H9 (cell line): Measurements from ENCODE around the gene RPP40. TPM values are rescaled to one million over a fixed set of nuclear protein-coding genes. Genes with fewer than 3 reads are reported as not detected.

Experiments
- DNase-seq: peaks from one replicate; pipeline ENCODE4 v3.0.0-alpha.2; 2017
- H2AFZ ChIP-seq: one replicate; pipeline ENCODE4 v1.6.1; 2013; ENCODE audit warnings: mild to moderate bottlenecking, low read length, control low read depth, moderate library complexity
- H2AK5ac ChIP-seq: 2 replicates; pipeline ENCODE4 v1.6.1; 2013; ENCODE audit warnings: low read length, control low read depth, mixed read lengths; ENCODE audit not compliant: insufficient read length
- H2BK120ac ChIP-seq: one replicate; pipeline ENCODE4 v1.6.1; 2013; ENCODE audit warnings: low read depth, mild to moderate bottlenecking, low read length, control low read depth, inconsistent platforms; ENCODE audit not compliant: poor library complexity, severe bottlenecking
- H2BK12ac ChIP-seq: 2 replicates; pipeline ENCODE4 v1.6.1; 2013; ENCODE audit warnings: low read length, control low read depth, mixed read lengths, low read depth; ENCODE audit not compliant: insufficient read length
- H2BK15ac ChIP-seq: 2 replicates; pipeline ENCODE4 v1.6.1; 2013; ENCODE audit warnings: low read depth, low read length, control low read depth
- H2BK20ac ChIP-seq: one replicate; pipeline ENCODE4 v1.6.1; 2013; ENCODE audit warnings: low read depth, mild to moderate bottlenecking, low read length, control low read depth, inconsistent platforms; ENCODE audit not compliant: poor library complexity, severe bottlenecking
- H2BK5ac ChIP-seq: 2 replicates; pipeline ENCODE4 v1.6.1; 2013; ENCODE audit warnings: low read length, control low read depth, mixed read lengths; ENCODE audit not compliant: insufficient read length
- H3K14ac ChIP-seq: 2 replicates; pipeline ENCODE4 v1.6.1; 2013; ENCODE audit warnings: low read length, control low read depth; ENCODE audit not compliant: insufficient read depth
- H3K18ac ChIP-seq: 2 replicates; pipeline ENCODE4 v1.6.1; 2013; ENCODE audit warnings: low read depth, mild to moderate bottlenecking, mixed read lengths, low read length, control low read depth; ENCODE audit not compliant: insufficient read length
- H3K23ac ChIP-seq: 2 replicates; pipeline ENCODE4 v1.6.1; 2013; ENCODE audit warnings: low read length, control low read depth, mixed read lengths, low read depth; ENCODE audit not compliant: insufficient read length
- H3K23me2 ChIP-seq: 2 replicates; pipeline ENCODE4 v1.6.1; 2013; ENCODE audit warnings: low read depth, mild to moderate bottlenecking, mixed read lengths, low read length, control low read depth; ENCODE audit not compliant: insufficient read length, poor library complexity, severe bottlenecking
- H3K27ac ChIP-seq: 2 replicates; pipeline ENCODE4 v1.5.1; 2013; ENCODE audit warnings: low read length, control low read depth, mixed read lengths, low read depth; ENCODE audit not compliant: insufficient read length
- H3K27me3 ChIP-seq: 2 replicates; pipeline ENCODE4 v1.6.1; 2013; ENCODE audit warnings: low read length, control low read depth, inconsistent platforms; ENCODE audit not compliant: insufficient read depth
- H3K4ac ChIP-seq: 2 replicates; pipeline ENCODE4 v1.6.1; 2013; ENCODE audit warnings: low read depth, mild to moderate bottlenecking, control low read depth, inconsistent platforms, low read length, moderate library complexity
- H3K4me1 ChIP-seq: 2 replicates; pipeline ENCODE4 v1.6.1; 2013; ENCODE audit warnings: low read length, control low read depth, inconsistent platforms; ENCODE audit not compliant: insufficient read depth
- H3K4me2 ChIP-seq: 2 replicates; pipeline ENCODE4 v1.6.1; 2013; ENCODE audit warnings: low read length, control low read depth, mixed read lengths; ENCODE audit not compliant: insufficient read length, insufficient read depth
- H3K56ac ChIP-seq: 2 replicates; pipeline ENCODE4 v1.6.1; 2013; ENCODE audit warnings: low read depth, mild to moderate bottlenecking, mixed read lengths, low read length, control low read depth; ENCODE audit not compliant: insufficient read length
- H3K79me1 ChIP-seq: 2 replicates; pipeline ENCODE4 v1.6.1; 2013; ENCODE audit warnings: low read depth, mild to moderate bottlenecking, moderate library complexity, low read length, control low read depth, inconsistent platforms; ENCODE audit not compliant: insufficient read depth, poor library complexity, severe bottlenecking
- H3K79me2 ChIP-seq: 2 replicates; pipeline ENCODE4 v1.6.1; 2013; ENCODE audit warnings: low read length, control low read depth, inconsistent platforms; ENCODE audit not compliant: insufficient read depth
- H3K9ac ChIP-seq: 2 replicates; pipeline ENCODE4 v1.6.1; 2013; ENCODE audit warnings: low read length, control low read depth, mixed read lengths; ENCODE audit not compliant: insufficient read length; ENCODE audit errors: extremely low read depth
- H3K9me3 ChIP-seq: one replicate; pipeline ENCODE4 v1.6.1; 2013; ENCODE audit warnings: low read depth, low read length, inconsistent platforms; ENCODE audit not compliant: control insufficient read depth
- H3T11ph ChIP-seq: one replicate; pipeline ENCODE4 v1.6.1; 2013; ENCODE audit warnings: mild to moderate bottlenecking, low read length, control low read depth, inconsistent platforms
- H4K20me1 ChIP-seq: one replicate; pipeline ENCODE4 v1.6.1; 2013; ENCODE audit not compliant: control insufficient read depth, insufficient read length, insufficient read depth
- H4K5ac ChIP-seq: 2 replicates; pipeline ENCODE4 v1.6.1; 2013; ENCODE audit warnings: low read depth, mild to moderate bottlenecking, mixed read lengths, low read length, control low read depth; ENCODE audit not compliant: insufficient read length
- H4K8ac ChIP-seq: replicated peaks from 2 replicates; pipeline ENCODE4 v1.6.1; 2013; ENCODE audit warnings: low read length, control low read depth, mixed read lengths, low read depth; ENCODE audit not compliant: insufficient read length
- H4K91ac ChIP-seq: 2 replicates; pipeline ENCODE4 v1.6.1; 2013; ENCODE audit warnings: low read depth, mild to moderate bottlenecking, moderate library complexity, mixed read lengths, low read length, control low read depth; ENCODE audit not compliant: insufficient read length
- H3K27ac Mint-ChIP-seq, 3 experiments: 2 replicates in 2 of 3; 3 replicates in 1 of 3; pipeline ENCODE4 v1.8.0; 2020 to 2021; ENCODE audit warnings: mixed read lengths in 3 of 3, mild to moderate bottlenecking in 1 of 3, moderate library complexity in 1 of 3
- H3K27me3 Mint-ChIP-seq: 2 replicates; pipeline ENCODE4 v1.8.0; 2021; ENCODE audit warnings: low read depth, mild to moderate bottlenecking, moderate library complexity, mixed read lengths
- H3K36me3 Mint-ChIP-seq, 3 experiments: 2 replicates in 2 of 3; 3 replicates in 1 of 3; pipeline ENCODE4 v1.8.0; 2020 to 2021; ENCODE audit warnings: low read depth in 3 of 3, mixed read lengths in 3 of 3; ENCODE audit not compliant: insufficient read depth in 1 of 3
- H3K4me1 Mint-ChIP-seq, 2 experiments: 2 replicates each; pipeline ENCODE4 v1.8.0; 2020; ENCODE audit warnings: mixed read lengths in 2 of 2
- H3K4me3 Mint-ChIP-seq, 2 experiments: 2 replicates in 1 of 2; 3 replicates in 1 of 2; pipeline ENCODE4 v1.8.0; 2020 to 2021; ENCODE audit warnings: mild to moderate bottlenecking in 2 of 2, mixed read lengths in 2 of 2, moderate library complexity in 1 of 2
- H3K9me3 Mint-ChIP-seq, 2 experiments: 2 replicates in 1 of 2; 3 replicates in 1 of 2; pipeline ENCODE4 v1.8.0; 2020; ENCODE audit warnings: mild to moderate bottlenecking in 2 of 2, mixed read lengths in 2 of 2, moderate library complexity in 1 of 2
- WGBS: extraction: QIAGEN DNeasy Blood & Tissue Kit; methylation state at CpG from one replicate; pipeline ENCODE4 v1.1.7; 2013; ENCODE audit warnings: missing lambda C conversion rate, low lambda C conversion rate, mixed read lengths; ENCODE audit not compliant: insufficient read length; ENCODE audit errors: extremely low coverage; 5-methylcytosine and 5-hydroxymethylcytosine counted together
- total RNA-seq: library from RNA; stranded (reverse); gene quantifications from 2 replicates; pipeline ENCODE4 v1.2.1, GENCODE V29; 2021
- TF ChIP-seq, protein P1 (sequence below): fragments of 200-600 bp; sonication (generic); conservative IDR thresholded peaks from 3 replicates; pipeline ENCODE4 v1.8.0; 2021; ENCODE audit warnings: antibody characterized with exemption, mild to moderate bottlenecking

Gene RPP40
- total RNA-seq, 1 experiment from 2014 or later: 17.8 TPM

DNA sequence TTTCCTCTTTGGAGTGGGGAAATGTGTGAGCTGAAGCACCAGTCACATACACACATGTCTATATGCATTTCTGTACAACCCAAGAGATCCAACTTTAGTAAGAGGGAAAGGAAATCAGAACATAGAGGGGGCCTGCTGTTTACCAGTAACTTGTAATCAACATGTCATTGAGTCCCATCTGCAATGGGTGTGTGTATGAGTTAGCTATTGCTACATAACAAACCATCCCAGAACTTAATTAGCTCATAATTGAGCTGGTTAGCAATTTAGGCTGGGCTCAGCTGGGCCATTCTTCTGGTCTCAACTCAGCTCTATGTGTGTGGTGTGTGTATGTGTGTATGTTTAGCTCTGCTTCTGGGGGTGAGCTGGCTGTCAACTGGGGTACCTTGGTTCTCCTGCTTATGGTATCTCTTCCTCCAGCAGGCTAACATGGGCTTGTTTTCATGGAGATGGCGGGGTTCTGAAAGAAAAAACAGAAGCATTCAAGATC is 10.3 kb upstream of the RPP40 start:
- H3K4me1 ChIP-seq: no peaks in the 10 kb centered on the region
- H4K91ac ChIP-seq: no peak overlapping the region
- TF ChIP-seq, protein P1, sequence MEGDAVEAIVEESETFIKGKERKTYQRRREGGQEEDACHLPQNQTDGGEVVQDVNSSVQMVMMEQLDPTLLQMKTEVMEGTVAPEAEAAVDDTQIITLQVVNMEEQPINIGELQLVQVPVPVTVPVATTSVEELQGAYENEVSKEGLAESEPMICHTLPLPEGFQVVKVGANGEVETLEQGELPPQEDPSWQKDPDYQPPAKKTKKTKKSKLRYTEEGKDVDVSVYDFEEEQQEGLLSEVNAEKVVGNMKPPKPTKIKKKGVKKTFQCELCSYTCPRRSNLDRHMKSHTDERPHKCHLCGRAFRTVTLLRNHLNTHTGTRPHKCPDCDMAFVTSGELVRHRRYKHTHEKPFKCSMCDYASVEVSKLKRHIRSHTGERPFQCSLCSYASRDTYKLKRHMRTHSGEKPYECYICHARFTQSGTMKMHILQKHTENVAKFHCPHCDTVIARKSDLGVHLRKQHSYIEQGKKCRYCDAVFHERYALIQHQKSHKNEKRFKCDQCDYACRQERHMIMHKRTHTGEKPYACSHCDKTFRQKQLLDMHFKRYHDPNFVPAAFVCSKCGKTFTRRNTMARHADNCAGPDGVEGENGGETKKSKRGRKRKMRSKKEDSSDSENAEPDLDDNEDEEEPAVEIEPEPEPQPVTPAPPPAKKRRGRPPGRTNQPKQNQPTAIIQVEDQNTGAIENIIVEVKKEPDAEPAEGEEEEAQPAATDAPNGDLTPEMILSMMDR: no peak
- H2BK15ac ChIP-seq: no peak overlapping the region
- H2BK5ac ChIP-seq: no peak overlapping the region
- H3K9me3 ChIP-seq: no peaks in the 10 kb centered on the region
- Mint-ChIP-seq H3K27ac (no peak overlapping the region), H3K4me3 (no peak overlapping the region), H3K9me3 (peaks cover 3 to 10% of the 10 kb centered on the region in 2 experiments; a peak in 4 of 5 replicates), H3K27me3 (peaks cover 12% of the 10 kb centered on the region), H3K4me1 (peaks cover 4% of the 10 kb centered on the region in 2 experiments), H3K36me3 (peaks cover 0 to 4% (median 2%) of the 10 kb centered on the region in 3 experiments; a peak in 1 of 7 replicates)
- no peak overlapping the region for H3K9ac ChIP-seq
- H2BK20ac ChIP-seq: no peak overlapping the region
- H2AK5ac ChIP-seq: no peak overlapping the region
- no peak overlapping the region for H3K56ac ChIP-seq
- H3K4ac ChIP-seq: no peak overlapping the region
- no peaks in the 10 kb centered on the region for H3K79me1 ChIP-seq
- H3K4me2 ChIP-seq: no peak overlapping the region
- H4K5ac ChIP-seq: no peak overlapping the region
- H3T11ph ChIP-seq: no peak overlapping the region
- no peak overlapping the region for H3K14ac ChIP-seq
- H3K23ac ChIP-seq: no peak overlapping the region
- WGBS: no CpG with 5 or more reads among the region's 1 CpG
- no peaks in the 10 kb centered on the region for H3K79me2 ChIP-seq
- H4K8ac ChIP-seq: no peak overlapping the region
- H3K27ac ChIP-seq: no peak overlapping the region
- H2AFZ ChIP-seq: no peak overlapping the region
- H3K27me3 ChIP-seq: no peaks in the 10 kb centered on the region
- H4K20me1 ChIP-seq: no peaks in the 10 kb centered on the region
- H3K18ac ChIP-seq: no peak overlapping the region
- H3K23me2 ChIP-seq: no peaks in the 10 kb centered on the region
- DNase-seq: no peak
- no peak overlapping the region for H2BK12ac ChIP-seq
- H2BK120ac ChIP-seq: no peak overlapping the region
